GM12878 (cell line): Measurements from ENCODE around the gene SLC2A1. TPM values are rescaled to one million over a fixed set of nuclear protein-coding genes. Genes with fewer than 3 reads are reported as not detected.

Experiments
- ATAC-seq: fragments of 200-7000 bp; cut with Tn5 transposase; 3 replicates; pipeline ENCODE4 v1.9.1; 2020; ENCODE audit warnings: mild to moderate bottlenecking, moderate library complexity
- BruUV-seq: library from RNA; stranded (reverse); fragments of 400-500 nt; replicated peaks from 2 replicates; lab custom pipeline; 2021; lab: Mats Ljungman, UMichigan
- CTCF ChIA-PET: fragments of 300-600 bp; sonication (Branson Sonifier 250); formaldehyde crosslinking; extraction: SDS; loops from one replicate; lab custom pipeline; 2021; ENCODE audit warnings: inconsistent platforms; lab: Yijun Ruan, JAX
- POLR2A ChIA-PET: fragments of 350-600 bp; formaldehyde crosslinking; extraction: SDS; loops from one replicate; lab custom pipeline; 2021; ENCODE audit warnings: inconsistent platforms; lab: Charles Lee
- RAD21 ChIA-PET: fragments of 300-600 bp; sonication (Branson Sonifier 250); formaldehyde crosslinking; loops from one replicate; lab custom pipeline; 2023; ENCODE audit warnings: antibody characterized with exemption; ENCODE audit not compliant: unreplicated experiment; lab: Charles Lee
- SMC1A ChIA-PET: fragments of 300-600 bp; sonication (Branson Sonifier 250); formaldehyde crosslinking; loops from one replicate; lab custom pipeline; 2023; ENCODE audit not compliant: unreplicated experiment, uncharacterized antibody; lab: Charles Lee
- DNase-seq: peaks from one replicate; pipeline ENCODE4 v3.0.0-alpha.2; 2011; ENCODE audit warnings: low read depth, low spot score
- FAIRE-seq: peaks from 3 replicates; lab custom pipeline; 2011; peaks lifted over from hg19 to GRCh38; lab: Jason Lieb, UNC
- H2AFZ ChIP-seq: 2 replicates; pipeline ENCODE4 v1.6.0; 2011; ENCODE audit warnings: low read depth, low read length, control low read depth; ENCODE audit not compliant: control insufficient read depth
- H3K27ac ChIP-seq: 2 replicates; pipeline ENCODE4 v1.5.1; 2011; ENCODE audit warnings: control low read depth; ENCODE audit not compliant: control insufficient read depth, insufficient read depth
- H3K27me3 ChIP-seq, 2 experiments: replicated peaks in 1 of 2; 2 replicates each; pipeline versions ENCODE4 v1.6.0 to v1.6.1; 2011; ENCODE audit warnings: low read length in 1 of 2; ENCODE audit not compliant: control insufficient read depth in 2 of 2, insufficient read depth in 2 of 2
- H3K36me3 ChIP-seq, 2 experiments: 2 replicates each; pipeline ENCODE4 v1.5.1; 2011; ENCODE audit warnings: low read length in 1 of 2; ENCODE audit not compliant: control insufficient read depth in 2 of 2, insufficient read depth in 2 of 2
- H3K4me1 ChIP-seq: 2 replicates; pipeline ENCODE4 v1.6.1; 2011; ENCODE audit warnings: mild to moderate bottlenecking, low read length, moderate library complexity, mixed read lengths; ENCODE audit not compliant: control insufficient read depth, insufficient read depth
- H3K4me2 ChIP-seq: 2 replicates; pipeline ENCODE4 v1.6.0; 2011; ENCODE audit warnings: control low read depth; ENCODE audit not compliant: control insufficient read depth, insufficient read depth
- H3K4me3 ChIP-seq: fragments of 200-600 bp; sonication (generic); 2 replicates; pipeline ENCODE4 v1.5.1; 2016
- H3K79me2 ChIP-seq: 2 replicates; pipeline ENCODE4 v1.6.0; 2011; ENCODE audit warnings: low read length; ENCODE audit not compliant: control insufficient read depth, insufficient read depth
- H3K9ac ChIP-seq: 2 replicates; pipeline ENCODE4 v1.8.0; 2011; ENCODE audit warnings: low read length, control low read depth, mixed read lengths; ENCODE audit not compliant: control insufficient read depth, insufficient read depth
- H3K9me3 ChIP-seq: replicated peaks from 3 replicates; pipeline ENCODE4 v1.5.1; 2011; ENCODE audit warnings: mild to moderate bottlenecking, low read length; ENCODE audit not compliant: control insufficient read depth, insufficient read depth
- H4K20me1 ChIP-seq: 2 replicates; pipeline ENCODE4 v1.6.0; 2011; ENCODE audit not compliant: control insufficient read depth, insufficient read depth
- ASH2L ChIP-seq: fragments of 300-600, 200-600 bp; sonication (generic); IDR thresholded peaks from 2 replicates; pipeline ENCODE4 v1.6.1; 2017; ENCODE audit warnings: low read depth, mild to moderate bottlenecking, borderline replicate concordance
- CBX5 ChIP-seq: sonication (generic); IDR thresholded peaks from 2 replicates; pipeline ENCODE4 v1.6.1; 2016; ENCODE audit warnings: low read depth, moderate library complexity, mild to moderate bottlenecking, inconsistent platforms
- EGR1 ChIP-seq, 2 experiments: IDR thresholded peaks; 1 replicate in 1 of 2; 2 replicates in 1 of 2; pipeline ENCODE4 v1.6.1; 2011 to 2012; ENCODE audit warnings: low read depth in 2 of 2, low read length in 2 of 2, borderline replicate concordance in 1 of 2, mild to moderate bottlenecking in 1 of 2, moderate library complexity in 1 of 2
- EZH2 ChIP-seq: IDR thresholded peaks from 2 replicates; pipeline ENCODE4 v1.6.1; 2012; ENCODE audit warnings: low read depth, mild to moderate bottlenecking, control low read depth, inconsistent platforms, low read length, borderline replicate concordance; ENCODE audit not compliant: control insufficient read depth
- MTA2 ChIP-seq: fragments of 450-650 bp; IDR thresholded peaks from 2 replicates; pipeline ENCODE4 v1.6.1; 2016; ENCODE audit warnings: low read depth, mild to moderate bottlenecking, moderate library complexity
- SMAD5 ChIP-seq: IDR thresholded peaks from 2 replicates; pipeline ENCODE4 v1.6.1; 2016; ENCODE audit warnings: antibody characterized with exemption, low read depth
- SREBF2 ChIP-seq: IDR thresholded peaks from 2 replicates; pipeline ENCODE4 v1.6.1; 2012; ENCODE audit warnings: mild to moderate bottlenecking, low read length
- STAT1 ChIP-seq: fragments of 450-650 bp; conservative IDR thresholded peaks from 2 replicates; pipeline ENCODE4 v1.6.1; 2014; ENCODE audit warnings: antibody characterized with exemption, mild to moderate bottlenecking
- TCF7 ChIP-seq: IDR thresholded peaks from 2 replicates; pipeline ENCODE4 v1.6.1; 2014; ENCODE audit warnings: antibody characterized with exemption, borderline replicate concordance
- WGBS: methylation state at CpG from one replicate; pipeline ENCODE4 v1.1.6; 2016; ENCODE audit warnings: low lambda C conversion rate; ENCODE audit not compliant: insufficient replicate concordance, insufficient coverage; ENCODE audit errors: missing lambda C conversion rate; 5-methylcytosine and 5-hydroxymethylcytosine counted together
- in situ Hi-C: fragments of 300-500 bp; cut with MboI; formaldehyde crosslinking; loops from 9 replicates; pipeline ENCODE4 v1.14.3; 2018; ENCODE audit warnings: mixed read lengths
- intact Hi-C: fragments of 100-400 bp; cut with micrococcal nuclease; formaldehyde crosslinking; loops from one replicate; pipeline ENCODE4 v1.14.2; 2022; ENCODE audit not compliant: unreplicated experiment
- polyA plus RNA-seq, 11 experiments: library from polyadenylated mRNA; depleted of rRNA in 4 of 11; unstranded in 6 of 11; stranded (reverse) in 5 of 11; fragments of >200 nt; fragmentation: Nextera tagmentation in 4 of 11; fragmentation: Illumina TruSeq in 1 of 11; extraction: Ambion mirVana in 4 of 11; extraction: Trizol in 1 of 11; gene quantifications; 1 replicate in 1 of 11; 2 replicates in 10 of 11; pipeline versions ENCODE4 v1.2.1 to v1.2.3, GENCODE V29; 2011 to 2016; ENCODE audit warnings: inconsistent platforms in 2 of 11, missing spikeins in 2 of 11, low read depth in 1 of 11
- total RNA-seq, 4 experiments: library from RNA; depleted of rRNA in 3 of 4; stranded (reverse); fragments of >200 nt in 3 of 4; fragmentation: Illumina TruSeq in 1 of 4; extraction: Trizol in 1 of 4; gene quantifications; 2 replicates each; pipeline versions ENCODE4 v1.2.1 to v1.2.3, GENCODE V29; 2013 to 2021
- TF ChIP-seq, protein P1 (sequence below): IDR thresholded peaks from 2 replicates; pipeline ENCODE4 v1.6.1; 2011; ENCODE audit warnings: low read depth, mild to moderate bottlenecking, low read length, moderate library complexity, borderline replicate concordance; ENCODE audit errors: extremely low read depth

The SLC2A1 gene
- total and polyA plus RNA-seq, 10 of the 15 experiments (the other 5 are each of a cell fraction or from before 2014, with no cell fraction given) = 5.7 to 66.0 (median 44.2) TPM

- FAIRE-seq (peak; percentile 23), DNase-seq (no peak), ATAC-seq (peak; percentile 2)
- peak overlapping the region; percentile 97 for H2AFZ ChIP-seq
- H3K4me1 ChIP-seq = peaks cover 6% of the 10 kb centered on the region
- H3K9me3 ChIP-seq = no peaks in the 10 kb centered on the region
- RAD21 ChIA-PET = interaction anchor here (0.6 to 5.6 kb wide), 24 partner anchors 9 to 473 kb away, joined by 3 to 198 read pairs (median 4); partner anchors contain the start of genes C1orf50, ERMAP, P3H1 and SVBP
- TF ChIP-seq, protein P1, sequence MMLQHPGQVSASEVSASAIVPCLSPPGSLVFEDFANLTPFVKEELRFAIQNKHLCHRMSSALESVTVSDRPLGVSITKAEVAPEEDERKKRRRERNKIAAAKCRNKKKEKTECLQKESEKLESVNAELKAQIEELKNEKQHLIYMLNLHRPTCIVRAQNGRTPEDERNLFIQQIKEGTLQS = no peak
- TF ChIP-seq STAT1 (no peak), MTA2 (no peak), EZH2 (no peak), EGR1 (IDR thresholded peaks at IDR 0.05; ENCODE audit: borderline replicate concordance in 1 of 2, low read depth in 2 of 2, low read length in 2 of 2) (0 out of 3 replicates have a peak, but pooled peaks of 1 of the 2 experiments have one; percentile 18), SMAD5 (0 out of 2 replicates have a peak, but pooled peaks have one; percentile 7), TCF7 (no peak), SREBF2 (no peak), CBX5 (no peak), ASH2L (no peak)
- SMC1A ChIA-PET = interaction anchor here (0.6 to 17.7 kb wide), 28 partner anchors 9 to 468 kb away, joined by 3 to 602 read pairs (median 5); partner anchors contain the start of genes ERMAP, SVBP and ZNF691
- no peaks in the 10 kb centered on the region for H3K27me3 ChIP-seq
- CTCF ChIA-PET = interaction anchor here (0.7 to 8.3 kb wide), 40 partner anchors 8 to 345 kb away, joined by 3 to 247 read pairs (median 5); partner anchors contain the start of genes C1orf50, ERMAP, P3H1 and SVBP
- POLR2A ChIA-PET = interaction anchor here (0.5 to 5.2 kb wide), 5 partner anchors 31 to 157 kb away, joined by 3 to 21 read pairs (median 9); partner anchors contain the start of genes C1orf50 and P3H1
- peak overlapping the region; percentile 71 for H3K4me3 ChIP-seq
- peak overlapping the region; percentile 66 for H3K4me2 ChIP-seq
- peaks cover 19 to 24% of the 10 kb centered on the region in 2 experiments for H3K36me3 ChIP-seq
- intact Hi-C loops (loop anchor here (1.0 to 5.0 kb wide), 3 partner anchors 9 to 150 kb away; partner anchors contain the start of gene SLC2A1), in situ Hi-C loops (loop anchor here (5.0 kb wide), 2 partner anchors 34 to 144 kb away; partner anchors contain the start of gene SLC2A1)
- H4K20me1 ChIP-seq = no peaks in the 10 kb centered on the region
- WGBS = 2% methylated on average over 11 of the region's 14 CpGs
- H3K27ac ChIP-seq = peak overlapping the region; percentile 78
- no peaks in the 10 kb centered on the region; the same call in 1 of the 2 replicates for H3K79me2 ChIP-seq
- BruUV-seq = no TSS peak
- H3K9ac ChIP-seq = peak overlapping the region; percentile 68
Observed at GRCh38 chr1:42923367-42924081, 35.1 kb downstream of the SLC2A1 start.
